Large intestine (tissue), 3 donors: ENCODE measurements around the gene GPR151. TPM values are rescaled to one million over a fixed set of nuclear protein-coding genes. Genes with fewer than 3 reads are reported as not detected.
A peak's percentile ranks its signal among the peaks of the same experiment; 100 is the strongest.

ENCODE experiments used
- DNase-seq, 2 donors: peaks; one replicate each; pipeline versions ENCODE4 v3.0.0 to v3.0.0-alpha.2; 2013
- H3K27ac ChIP-seq: one replicate; pipeline ENCODE4 v1.5.1; 2013; ENCODE audit warnings: low read length
- H3K27me3 ChIP-seq: 2 replicates; pipeline ENCODE4 v1.6.1; 2013; ENCODE audit warnings: low read length; ENCODE audit not compliant: control insufficient read depth, insufficient read depth
- H3K36me3 ChIP-seq: 2 replicates; pipeline ENCODE4 v1.6.1; 2013; ENCODE audit warnings: low read length; ENCODE audit not compliant: control insufficient read depth, insufficient read depth
- H3K4me1 ChIP-seq: one replicate; pipeline ENCODE4 v1.6.1; 2013; ENCODE audit warnings: low read length; ENCODE audit not compliant: control insufficient read depth, insufficient read depth
- H3K4me3 ChIP-seq: one replicate; pipeline ENCODE4 v1.5.1; 2013; ENCODE audit warnings: low read length
- H3K9me3 ChIP-seq: one replicate; pipeline ENCODE4 v1.6.1; 2013; ENCODE audit warnings: mild to moderate bottlenecking, low read depth, low read length, moderate library complexity; ENCODE audit not compliant: control insufficient read depth
- WGBS: methylation state at CpG from one replicate; pipeline ENCODE4 v1.1.5; 2013; ENCODE audit warnings: low lambda C conversion rate; ENCODE audit not compliant: insufficient coverage; 5-methylcytosine and 5-hydroxymethylcytosine counted together
- polyA plus RNA-seq: library from polyadenylated mRNA; unstranded; fragments of 120-200 nt; gene quantifications from one replicate; pipeline ENCODE4 v1.2.1, GENCODE V29; 2013

Gene GPR151
- polyA plus RNA-seq, 1 donor: 0.04 TPM

DNA sequence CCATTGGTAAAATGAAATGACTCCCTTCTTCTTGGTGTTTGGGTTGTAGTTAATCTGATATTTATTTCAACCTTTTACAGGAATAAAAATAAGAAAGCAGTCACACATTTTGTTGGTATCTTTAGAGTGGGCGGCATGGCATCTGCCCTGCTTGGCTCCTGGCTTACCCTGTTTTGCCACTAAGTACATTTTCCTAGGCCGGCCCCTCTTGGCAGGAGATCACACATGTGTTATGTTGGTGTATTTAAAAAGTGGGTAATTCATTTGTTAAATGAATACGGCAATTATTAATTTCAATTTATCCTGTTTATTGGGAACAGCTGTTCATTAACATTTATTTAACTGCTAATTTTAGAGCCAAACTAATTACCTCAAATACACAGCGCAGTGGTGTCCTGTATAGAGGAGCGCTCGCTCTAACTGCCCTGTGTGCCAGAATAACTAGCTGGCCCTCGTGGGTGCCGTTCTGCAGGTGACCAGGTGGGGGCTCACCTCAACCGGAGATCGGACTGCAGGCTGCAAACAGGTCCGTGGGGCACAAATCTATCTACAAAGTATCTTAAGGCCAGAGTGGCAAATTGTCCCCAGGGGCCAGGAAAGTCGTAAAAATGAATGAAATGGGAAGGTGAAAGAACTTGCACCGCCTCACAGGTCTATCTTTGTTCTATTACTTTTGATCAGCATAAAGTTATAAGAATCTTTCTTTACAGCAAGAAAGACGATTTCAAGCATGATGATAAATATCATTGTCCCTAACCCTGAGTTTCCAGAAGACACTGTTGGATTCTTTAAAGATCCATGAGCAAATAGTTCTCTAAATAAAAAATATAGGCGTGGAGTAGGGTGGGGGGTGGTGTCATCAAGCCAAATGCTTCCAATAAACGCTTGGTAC is 26.2 kb upstream of the GPR151 start:
- no peaks in the 10 kb centered on the region for H3K4me1 ChIP-seq
- H3K9me3 ChIP-seq: no peaks in the 10 kb centered on the region
- peaks cover 2% of the 10 kb centered on the region for H3K27me3 ChIP-seq
- DNase-seq: peak; percentile 31 to 41
- H3K27ac ChIP-seq: no peak overlapping the region
- H3K4me3 ChIP-seq: no peak overlapping the region
- WGBS: 53% methylated on average over 3 of the region's 16 CpGs
- H3K36me3 ChIP-seq: no peaks in the 10 kb centered on the region

DNA sequence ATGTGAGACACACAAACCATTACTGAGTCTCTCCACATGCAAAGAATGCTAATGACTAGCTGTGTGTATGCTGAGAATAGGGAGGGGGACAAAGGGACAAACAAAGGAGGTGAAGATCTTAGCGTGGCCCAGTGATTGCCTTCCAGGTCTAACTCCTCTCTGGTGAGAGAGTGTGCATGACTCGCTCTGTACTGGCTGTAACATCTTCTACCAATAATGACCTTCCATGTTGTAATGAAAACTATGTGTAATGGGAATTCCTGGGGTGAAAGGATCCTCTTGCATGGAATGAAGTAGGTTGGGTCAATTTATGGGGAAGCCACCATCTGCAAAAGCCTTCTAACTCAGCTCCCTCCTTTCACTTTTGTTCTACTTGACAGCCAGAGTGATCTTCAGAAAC is 24.4 kb upstream of the GPR151 start:
- H3K36me3 ChIP-seq: no peaks in the 10 kb centered on the region
- no peaks in the 10 kb centered on the region for H3K4me1 ChIP-seq
- no peak for DNase-seq
- H3K9me3 ChIP-seq: no peaks in the 10 kb centered on the region
- H3K27me3 ChIP-seq: no peaks in the 10 kb centered on the region
- no peak overlapping the region for H3K4me3 ChIP-seq
- WGBS: no CpG with 5 or more reads among the region's 2 CpGs
- H3K27ac ChIP-seq: no peak overlapping the region

DNA sequence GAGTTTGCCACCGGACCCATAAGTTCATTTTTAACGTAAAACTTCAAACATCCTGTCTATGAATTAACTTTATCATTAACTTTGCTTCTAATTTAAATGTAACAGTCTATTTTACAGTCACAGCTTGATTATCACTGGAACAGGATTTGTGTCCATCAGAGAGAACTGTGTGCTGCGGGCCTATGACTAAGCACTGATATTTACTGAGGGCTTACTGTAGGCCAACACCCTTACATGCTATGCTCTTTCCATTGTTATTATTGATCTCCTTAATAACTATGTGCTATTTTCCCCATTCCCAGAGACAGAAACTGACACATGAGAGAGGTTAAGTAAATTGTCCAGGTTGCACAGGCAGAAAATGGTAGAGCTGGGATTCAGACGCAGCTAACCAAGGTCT is 24.0 kb upstream of the GPR151 start:
- no CpG with 5 or more reads among the region's 4 CpGs for WGBS
- no peak for DNase-seq
- Histone ChIP-seq H3K27ac (no peak overlapping the region), H3K4me1 (no peaks in the 10 kb centered on the region), H3K36me3 (no peaks in the 10 kb centered on the region), H3K9me3 (no peaks in the 10 kb centered on the region), H3K4me3 (no peak overlapping the region), H3K27me3 (no peaks in the 10 kb centered on the region)

DNA sequence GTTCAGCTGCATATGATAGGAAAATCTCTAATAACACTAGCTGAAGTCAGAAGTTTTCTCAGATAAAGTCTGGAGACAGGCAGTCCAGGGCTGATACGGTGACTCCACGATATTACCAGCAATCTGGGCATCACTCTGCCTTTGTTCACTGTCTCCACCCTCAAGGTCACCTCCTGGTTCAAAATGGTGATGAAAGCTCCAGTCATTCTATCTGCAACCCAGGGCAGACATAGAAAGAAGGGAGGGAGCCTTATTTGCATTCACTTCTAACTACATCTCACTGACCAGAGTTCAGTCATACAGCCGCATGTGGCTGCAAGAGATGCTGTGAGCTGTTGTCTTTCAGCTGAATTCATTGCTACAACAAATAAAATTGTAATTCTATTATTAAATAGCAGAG is 22.4 kb upstream of the GPR151 start:
- H3K27ac ChIP-seq: no peak overlapping the region
- no peaks in the 10 kb centered on the region for H3K9me3 ChIP-seq
- WGBS: no CpG with 5 or more reads among the region's 3 CpGs
- no peak overlapping the region for H3K4me3 ChIP-seq
- no peak for DNase-seq
- no peaks in the 10 kb centered on the region for H3K36me3 ChIP-seq
- H3K27me3 ChIP-seq: no peaks in the 10 kb centered on the region
- H3K4me1 ChIP-seq: no peaks in the 10 kb centered on the region

DNA sequence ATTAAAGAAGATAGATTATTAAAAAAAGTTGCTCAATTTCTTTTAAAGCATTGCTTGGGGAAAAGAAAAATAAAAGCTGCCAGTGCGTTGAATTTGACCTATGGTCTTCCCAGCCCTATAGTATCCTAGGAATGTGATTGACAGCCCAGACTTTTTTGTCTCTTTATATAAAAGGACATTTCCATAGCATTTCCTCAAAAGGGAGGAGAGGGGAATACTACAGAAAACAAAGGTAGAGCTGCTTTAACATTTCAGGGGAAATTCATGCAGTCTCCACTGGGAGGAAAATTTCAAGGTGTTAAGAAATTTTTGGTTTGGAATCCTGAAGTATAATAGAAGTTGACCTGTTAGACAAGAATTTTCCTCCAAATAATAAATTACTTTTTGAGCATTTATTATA is 17.9 kb upstream of the GPR151 start:
- no peaks in the 10 kb centered on the region for H3K36me3 ChIP-seq
- H3K27me3 ChIP-seq: no peaks in the 10 kb centered on the region
- no peak overlapping the region for H3K27ac ChIP-seq
- no peaks in the 10 kb centered on the region for H3K9me3 ChIP-seq
- H3K4me3 ChIP-seq: no peak overlapping the region
- WGBS: no CpG with 5 or more reads among the region's 1 CpG
- DNase-seq: no peak
- H3K4me1 ChIP-seq: no peaks in the 10 kb centered on the region

DNA sequence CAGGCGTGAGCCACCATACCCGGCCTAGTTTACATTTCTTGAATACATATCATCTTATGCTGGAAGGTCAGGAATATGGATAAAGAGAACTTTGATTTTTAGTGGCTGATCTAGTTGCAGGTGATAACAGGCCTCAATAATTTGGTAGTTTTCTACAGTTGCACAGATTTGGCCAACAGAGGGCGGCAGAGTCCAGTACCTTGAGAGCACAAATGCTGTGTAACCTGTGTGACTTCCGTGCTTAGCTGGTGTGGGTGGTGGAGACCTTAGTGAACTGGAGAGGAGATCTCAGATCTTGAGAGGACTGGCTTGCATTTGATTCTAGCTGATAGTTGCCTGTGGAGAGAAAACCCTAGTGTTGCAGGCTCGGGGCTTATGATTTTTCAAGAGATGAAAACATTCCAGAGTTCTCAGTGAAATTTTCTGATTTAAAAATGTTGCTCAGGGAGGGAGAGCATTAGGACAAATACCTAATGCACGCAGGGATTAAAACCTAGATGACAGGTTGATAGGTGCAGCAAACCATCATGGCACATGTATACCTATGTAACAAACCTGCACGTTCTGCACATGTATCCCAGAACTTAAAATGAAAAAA is 17.4 kb upstream of the GPR151 start:
- DNase-seq: peak; percentile 38 to 48
- WGBS: 67% methylated on average over 1 of the region's 7 CpGs
- Histone ChIP-seq H3K27me3 (no peaks in the 10 kb centered on the region), H3K9me3 (no peaks in the 10 kb centered on the region), H3K4me1 (no peaks in the 10 kb centered on the region), H3K27ac (no peak overlapping the region), H3K4me3 (no peak overlapping the region), H3K36me3 (no peaks in the 10 kb centered on the region)

DNA sequence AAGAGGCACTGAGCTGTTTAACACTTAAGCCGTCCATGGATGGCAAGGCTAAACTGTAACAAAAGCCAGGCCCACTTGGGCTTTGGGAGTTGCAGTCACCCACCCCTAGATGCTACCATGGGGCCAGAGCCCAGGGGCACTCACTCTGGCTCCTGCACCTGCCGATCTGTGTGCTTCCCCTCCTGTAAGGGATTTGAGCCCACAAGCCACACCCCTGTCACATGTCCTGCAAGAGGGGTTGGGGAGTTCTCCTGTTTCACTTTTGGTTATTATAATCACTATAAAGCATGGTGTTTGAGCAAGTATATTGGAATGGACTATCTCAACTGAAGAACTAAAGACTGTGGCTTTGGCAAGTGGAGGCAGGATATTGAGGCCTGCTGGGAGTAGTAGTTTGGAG is 14.0 kb upstream of the GPR151 start:
- Histone ChIP-seq H3K4me3 (no peak overlapping the region), H3K27ac (no peak overlapping the region), H3K36me3 (no peaks in the 10 kb centered on the region), H3K9me3 (no peaks in the 10 kb centered on the region), H3K4me1 (no peaks in the 10 kb centered on the region), H3K27me3 (peaks cover 4% of the 10 kb centered on the region)
- no CpG with 5 or more reads among the region's 2 CpGs for WGBS
- DNase-seq: no peak

DNA sequence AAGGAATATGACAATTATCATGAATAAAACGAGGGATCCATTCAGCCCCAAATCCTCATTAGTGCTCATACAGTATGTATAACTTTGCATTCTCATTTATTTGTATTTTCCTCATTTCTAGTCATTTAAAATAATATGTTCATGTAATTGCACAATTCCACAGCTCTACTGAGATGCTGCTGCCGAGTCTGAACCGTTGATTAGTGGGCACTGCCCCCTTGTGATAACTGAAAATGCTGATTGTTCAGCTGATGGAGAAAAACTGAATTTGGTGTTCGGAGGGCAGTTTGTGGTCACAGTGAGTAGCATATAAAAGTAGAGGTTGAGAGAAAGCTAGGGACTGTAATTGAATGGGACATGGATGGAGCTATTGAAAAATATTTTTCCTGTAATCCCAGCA is 12.2 kb upstream of the GPR151 start:
- 76% methylated on average over 3 of the region's 4 CpGs for WGBS
- Histone ChIP-seq H3K9me3 (no peaks in the 10 kb centered on the region), H3K4me3 (no peak overlapping the region), H3K27ac (no peak overlapping the region), H3K27me3 (peaks cover 7% of the 10 kb centered on the region), H3K36me3 (no peaks in the 10 kb centered on the region), H3K4me1 (no peaks in the 10 kb centered on the region)
- no peak for DNase-seq

DNA sequence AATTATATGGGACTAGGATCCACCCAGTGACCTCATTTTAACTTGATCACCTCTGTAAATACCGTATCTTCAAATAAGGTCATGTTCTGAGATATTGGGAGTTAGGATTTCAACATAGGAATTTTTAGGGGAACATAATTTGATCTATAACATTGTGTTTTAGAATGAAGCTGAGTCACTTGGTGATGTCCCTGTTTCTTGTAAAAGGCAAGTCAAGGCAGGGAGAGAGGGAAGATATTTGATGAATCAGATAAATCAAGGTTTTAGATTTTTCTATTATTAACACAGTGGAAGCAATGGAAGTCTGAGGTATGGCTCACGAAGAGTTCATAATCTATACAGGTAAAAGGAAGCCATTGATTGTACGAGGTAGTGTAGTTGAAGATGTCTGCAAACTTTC is 11.8 kb upstream of the GPR151 start:
- no peaks in the 10 kb centered on the region for H3K36me3 ChIP-seq
- no peak overlapping the region for H3K27ac ChIP-seq
- no peak for DNase-seq
- no peaks in the 10 kb centered on the region for H3K9me3 ChIP-seq
- no peaks in the 10 kb centered on the region for H3K4me1 ChIP-seq
- peaks cover 7% of the 10 kb centered on the region for H3K27me3 ChIP-seq
- WGBS: 71% methylated on average over 1 of the region's 3 CpGs
- H3K4me3 ChIP-seq: no peak overlapping the region

DNA sequence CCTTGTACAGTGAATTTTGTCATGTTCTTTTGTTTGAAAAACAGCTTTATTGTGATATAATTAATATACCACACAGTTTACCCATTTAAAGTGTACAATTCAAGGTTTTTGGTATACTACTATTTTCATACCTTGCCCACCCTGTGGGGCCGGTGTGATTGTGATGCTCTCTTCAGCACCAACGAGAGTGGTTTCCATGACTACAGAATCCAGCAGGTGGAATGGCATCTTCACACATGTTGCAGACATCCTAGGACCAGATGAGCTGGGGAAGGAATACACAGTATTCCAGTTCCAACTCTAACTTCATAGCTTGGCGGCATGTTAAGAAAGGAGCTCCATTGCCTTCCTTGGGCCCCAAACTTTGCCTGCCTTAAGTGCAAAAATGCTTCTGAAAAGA is 7.7 kb upstream of the GPR151 start:
- H3K4me3 ChIP-seq: no peak overlapping the region
- no peak overlapping the region for H3K27ac ChIP-seq
- no peaks in the 10 kb centered on the region for H3K36me3 ChIP-seq
- WGBS: no CpG with 5 or more reads among the region's 3 CpGs
- H3K9me3 ChIP-seq: no peaks in the 10 kb centered on the region
- peaks cover 7% of the 10 kb centered on the region for H3K27me3 ChIP-seq
- no peak for DNase-seq
- H3K4me1 ChIP-seq: peaks cover 2% of the 10 kb centered on the region
